Measurements from ENCODE around the gene TBCCD1.

TBCCD1 gene

GRCh38 chr3:186567072-186567921 is at the start of gene TBCCD1:
Gene TBCCD1, minus strand, starts transcription at chr3:186567339. Its CDS starts 3,010 bp downstream, at chr3:186564329.
- no peaks in the 10 kb centered on the region; the same call in 1 of the 2 replicates for H3F3A ChIP-seq (ENCODE audit: control insufficient read depth, insufficient read depth)
- peak within 1 kb of the TSS; percentile 90 for H3K4me2 ChIP-seq (ENCODE audit: low read length)
- H4K20me1 ChIP-seq (ENCODE audit: control insufficient read depth, insufficient read depth, low read depth, low read length) = no peaks in the 10 kb centered on the region
- peaks cover 42% of the 10 kb centered on the region for H3K36me3 ChIP-seq (ENCODE audit: control insufficient read depth, low read length)
- H3K27ac ChIP-seq (ENCODE audit: low read depth, low read length) = peak within 1 kb of the TSS; percentile 66
- H3K9me2 ChIP-seq (replicated peaks; ENCODE audit: control insufficient read depth, low read length) = no peaks in the 10 kb centered on the region
- H3K79me2 ChIP-seq (ENCODE audit: control insufficient read depth, low read length) = peaks cover 81% of the 10 kb centered on the region
- H3K4me1 ChIP-seq (ENCODE audit: control insufficient read depth, low read length) = peaks cover 41% of the 10 kb centered on the region
- H3K9me3 ChIP-seq (ENCODE audit: control insufficient read depth, insufficient read depth, low read length) = no peaks in the 10 kb centered on the region
- H3K4me3 ChIP-seq (ENCODE audit: low read length) = peak within 1 kb of the TSS; percentile 89
- peak; percentile 8 for TF ChIP-seq CTCF (IDR thresholded peaks at IDR 0.05; ENCODE audit: low read depth, low read length, poor library complexity, severe bottlenecking)
- TF ChIP-seq EZH2phosphoT487 (IDR thresholded peaks at IDR 0.05; ENCODE audit: borderline replicate concordance, low read length) = no peak
- H3K27me3 ChIP-seq (ENCODE audit: control insufficient read depth, low read length) = no peaks in the 10 kb centered on the region

- H4K20me1 ChIP-seq (ENCODE audit: control insufficient read depth, insufficient read depth, low read depth, low read length) = no peaks in the 10 kb centered on the region
- no peak overlapping the region for H3K4me2 ChIP-seq (ENCODE audit: low read length)
- H3K27ac ChIP-seq (ENCODE audit: low read depth, low read length) = no peak overlapping the region
These were observed 49.1 kb upstream of the TBCCD1 start for GRCh38 chr3:186616299-186616617.

GRCh38 chr3:186614597-186615483 is 47.7 kb upstream of the TBCCD1 start:
- no peaks in the 10 kb centered on the region for H3F3A ChIP-seq (ENCODE audit: control insufficient read depth, insufficient read depth)

More at GRCh38 chr3:186616299-186616617, 49.1 kb upstream of the TBCCD1 start:
- Histone ChIP-seq H3F3A (ENCODE audit: control insufficient read depth, insufficient read depth) (no peaks in the 10 kb centered on the region), H3K4me3 (ENCODE audit: low read length) (no peak overlapping the region), H3K4me1 (ENCODE audit: control insufficient read depth, low read length) (peaks cover 22% of the 10 kb centered on the region), H3K36me3 (ENCODE audit: control insufficient read depth, low read length) (no peaks in the 10 kb centered on the region), H3K27me3 (ENCODE audit: control insufficient read depth, low read length) (peaks cover 14% of the 10 kb centered on the region), H3K9me3 (ENCODE audit: control insufficient read depth, insufficient read depth, low read length) (no peaks in the 10 kb centered on the region), H3K79me2 (ENCODE audit: control insufficient read depth, low read length) (no peaks in the 10 kb centered on the region), H3K9me2 (replicated peaks; ENCODE audit: control insufficient read depth, low read length) (no peaks in the 10 kb centered on the region)
- no peak for TF ChIP-seq EZH2phosphoT487 (IDR thresholded peaks at IDR 0.05; ENCODE audit: borderline replicate concordance, low read length)
- no peak for TF ChIP-seq CTCF (IDR thresholded peaks at IDR 0.05; ENCODE audit: low read depth, low read length, poor library complexity, severe bottlenecking)

More at GRCh38 chr3:186614597-186615483, 47.7 kb upstream of the TBCCD1 start:
- Histone ChIP-seq H3K36me3 (ENCODE audit: control insufficient read depth, low read length) (no peaks in the 10 kb centered on the region), H3K9me3 (ENCODE audit: control insufficient read depth, insufficient read depth, low read length) (no peaks in the 10 kb centered on the region), H3K4me2 (ENCODE audit: low read length) (peak overlapping the region; percentile 82), H3K79me2 (ENCODE audit: control insufficient read depth, low read length) (no peaks in the 10 kb centered on the region), H3K27ac (ENCODE audit: low read depth, low read length) (no peak overlapping the region), H3K27me3 (ENCODE audit: control insufficient read depth, low read length) (peaks cover 14% of the 10 kb centered on the region), H3K4me3 (ENCODE audit: low read length) (peak overlapping the region; percentile 66), H4K20me1 (ENCODE audit: control insufficient read depth, insufficient read depth, low read depth, low read length) (no peaks in the 10 kb centered on the region), H3K9me2 (replicated peaks; ENCODE audit: control insufficient read depth, low read length) (no peaks in the 10 kb centered on the region), H3K4me1 (ENCODE audit: control insufficient read depth, low read length) (peaks cover 22% of the 10 kb centered on the region)
- TF ChIP-seq CTCF (IDR thresholded peaks at IDR 0.05; ENCODE audit: low read depth, low read length, poor library complexity, severe bottlenecking) = peak; percentile 98
- no peak for TF ChIP-seq EZH2phosphoT487 (IDR thresholded peaks at IDR 0.05; ENCODE audit: borderline replicate concordance, low read length)

All from DOHH2 (cell line).